ENCODE measurements around the gene PNN. TPM values are rescaled to one million over a fixed set of nuclear protein-coding genes. Genes with fewer than 3 reads are reported as not detected.

PNN gene
- total RNA-seq, 2 experiments from 2014 or later = 110 to 111 TPM

DNA sequence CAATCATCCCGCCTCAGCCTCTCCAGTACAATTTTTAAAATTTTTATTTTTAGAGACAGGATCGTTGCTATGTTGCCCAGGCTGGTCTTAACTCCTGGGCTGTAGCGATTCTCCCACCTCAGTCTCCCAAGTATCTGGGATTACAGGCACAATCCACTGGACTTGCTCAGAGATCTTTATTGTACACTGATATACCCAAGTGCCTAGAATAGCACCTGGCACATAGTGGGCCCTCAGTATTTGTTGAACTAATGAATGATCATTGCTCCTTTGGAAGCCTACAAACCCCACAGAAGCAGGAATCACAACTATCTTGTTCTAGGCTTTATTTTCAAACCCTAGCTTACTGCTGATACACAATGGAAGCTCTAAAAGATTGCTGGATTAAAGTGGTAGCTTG is 1.9 kb upstream of the PNN start:
- Mint-ChIP-seq H3K36me3 (ENCODE audit: low read depth) (peaks cover 35% of the 10 kb centered on the region), H3K4me1 (ENCODE audit: low read depth) (peaks cover 67% of the 10 kb centered on the region), H3K4me3 (peak overlapping the region; percentile 74), H3K27me3 (no peaks in the 10 kb centered on the region), H3K27ac (peak overlapping the region; percentile 96), H3K9me3 (no peaks in the 10 kb centered on the region)
- Histone ChIP-seq H3K27ac (ENCODE audit: low read depth in 1 of 2, low read length in 2 of 2) (no peak overlapping the region), H3K9me3 (ENCODE audit: control insufficient read depth in 1 of 2, insufficient read depth in 1 of 2, low read length in 2 of 2) (no peaks in the 10 kb centered on the region), H3K36me3 (ENCODE audit: insufficient read depth, low read length) (peaks cover 18% of the 10 kb centered on the region), H3K4me1 (ENCODE audit: insufficient read depth, low read length) (peaks cover 40% of the 10 kb centered on the region), H3K27me3 (ENCODE audit: control insufficient read depth in 1 of 2, insufficient read depth in 2 of 2, low read length in 2 of 2) (no peaks in the 10 kb centered on the region), H3K4me3 (ENCODE audit: low read length) (no peak overlapping the region)
- DNase-seq = no peak
- ATAC-seq (ENCODE audit: poor library complexity) = no peak
- intact Hi-C loops (cut with DNase I, micrococcal nuclease) = loop anchor here (2.0 to 5.0 kb wide), 3 partner anchors 54 to 71 kb away; partner anchors contain the start of gene SEC23A (in 1 of the 2)
- TF ChIP-seq, protein P1, sequence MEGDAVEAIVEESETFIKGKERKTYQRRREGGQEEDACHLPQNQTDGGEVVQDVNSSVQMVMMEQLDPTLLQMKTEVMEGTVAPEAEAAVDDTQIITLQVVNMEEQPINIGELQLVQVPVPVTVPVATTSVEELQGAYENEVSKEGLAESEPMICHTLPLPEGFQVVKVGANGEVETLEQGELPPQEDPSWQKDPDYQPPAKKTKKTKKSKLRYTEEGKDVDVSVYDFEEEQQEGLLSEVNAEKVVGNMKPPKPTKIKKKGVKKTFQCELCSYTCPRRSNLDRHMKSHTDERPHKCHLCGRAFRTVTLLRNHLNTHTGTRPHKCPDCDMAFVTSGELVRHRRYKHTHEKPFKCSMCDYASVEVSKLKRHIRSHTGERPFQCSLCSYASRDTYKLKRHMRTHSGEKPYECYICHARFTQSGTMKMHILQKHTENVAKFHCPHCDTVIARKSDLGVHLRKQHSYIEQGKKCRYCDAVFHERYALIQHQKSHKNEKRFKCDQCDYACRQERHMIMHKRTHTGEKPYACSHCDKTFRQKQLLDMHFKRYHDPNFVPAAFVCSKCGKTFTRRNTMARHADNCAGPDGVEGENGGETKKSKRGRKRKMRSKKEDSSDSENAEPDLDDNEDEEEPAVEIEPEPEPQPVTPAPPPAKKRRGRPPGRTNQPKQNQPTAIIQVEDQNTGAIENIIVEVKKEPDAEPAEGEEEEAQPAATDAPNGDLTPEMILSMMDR (IDR thresholded peaks at IDR 0.05) = no peak
- POLR2A ChIA-PET = interaction anchor here (1.0 kb wide), 1 partner anchor 59 kb away, joined by 3 read pairs; the partner anchor contains the start of gene GEMIN2
- CTCF ChIA-PET = no interaction called here

DNA sequence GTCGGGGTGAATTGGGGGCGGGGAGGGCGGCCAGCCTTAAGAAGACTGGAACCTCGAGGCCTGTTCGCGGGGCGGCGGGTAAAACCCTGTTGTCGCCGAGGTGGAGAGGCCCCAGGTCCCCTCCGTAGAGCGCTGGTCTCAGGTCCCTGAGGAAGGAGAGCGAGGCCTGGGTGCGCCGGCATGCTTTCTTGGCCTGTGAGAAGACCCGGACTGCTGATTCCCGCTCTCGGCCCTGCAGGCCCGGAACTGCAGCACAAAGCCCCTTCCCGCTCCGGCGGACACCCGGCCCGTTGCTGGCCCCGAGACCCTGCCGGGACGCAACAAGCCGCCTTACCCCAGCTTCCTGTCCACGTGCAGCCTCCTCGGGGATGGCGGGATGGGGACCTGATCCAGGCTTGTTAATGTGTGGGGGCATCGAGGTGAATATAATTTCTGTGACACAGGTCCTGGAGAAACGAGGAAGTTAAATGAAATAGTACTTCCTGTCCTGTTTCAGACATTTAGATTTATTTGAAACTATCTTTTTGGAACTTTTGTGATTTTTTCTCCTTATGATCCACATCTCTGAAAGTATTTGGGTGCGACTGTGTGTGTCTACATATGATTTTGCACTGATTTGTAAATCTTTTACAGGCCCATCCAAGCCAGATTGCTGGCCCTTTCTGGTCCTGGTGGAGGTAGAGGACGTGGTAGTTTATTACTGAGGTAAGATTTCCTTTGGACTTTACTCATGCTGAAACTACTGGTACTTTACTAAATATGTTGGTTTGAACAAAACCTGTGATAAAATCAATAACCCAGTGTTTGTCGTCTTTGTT is 600 bp downstream of the PNN start:
- Mint-ChIP-seq H3K4me1 (ENCODE audit: low read depth) (peaks cover 51% of the 10 kb centered on the region), H3K27me3 (no peaks in the 10 kb centered on the region), H3K9me3 (no peaks in the 10 kb centered on the region), H3K4me3 (peak overlapping the region; percentile 97), H3K36me3 (ENCODE audit: low read depth) (peaks cover 13% of the 10 kb centered on the region), H3K27ac (peak overlapping the region; percentile 96)
- peaks cover 42% of the 10 kb centered on the region for H3K36me3 ChIP-seq (ENCODE audit: insufficient read depth, low read length)
- ChIA-PET CTCF (no interaction called here), POLR2A (interaction anchor here (0.6 to 2.2 kb wide), 13 partner anchors 10 to 273 kb away, joined by 3 to 42 read pairs (median 4); partner anchors contain the start of genes FBXO33, GEMIN2 and SEC23A)
- H3K9me3 ChIP-seq (ENCODE audit: control insufficient read depth in 1 of 2, insufficient read depth in 1 of 2, low read length in 2 of 2) = no peaks in the 10 kb centered on the region
- H3K27ac ChIP-seq (ENCODE audit: low read depth in 1 of 2, low read length in 2 of 2) = peak overlapping the region; percentile 86 to 95
- H3K4me1 ChIP-seq (ENCODE audit: insufficient read depth, low read length) = peaks cover 36% of the 10 kb centered on the region
- peak overlapping the region; percentile 96 for H3K4me3 ChIP-seq (ENCODE audit: low read length)
- TF ChIP-seq, protein P1 (IDR thresholded peaks at IDR 0.05) = no peak
- intact Hi-C loops (cut with DNase I, micrococcal nuclease) = loop anchor here (2.0 to 5.0 kb wide), 4 partner anchors 61 to 257 kb away; partner anchors contain the start of genes FBXO33 (in 2 of the 2) and GEMIN2 (in 1 of the 2)
- no peaks in the 10 kb centered on the region for H3K27me3 ChIP-seq (ENCODE audit: control insufficient read depth in 1 of 2, insufficient read depth in 2 of 2, low read length in 2 of 2)
- peak; percentile 0 for ATAC-seq (ENCODE audit: poor library complexity)
- peak in 4 of 14 experiments; percentile 4 to 46 (median 27) for DNase-seq

DNA sequence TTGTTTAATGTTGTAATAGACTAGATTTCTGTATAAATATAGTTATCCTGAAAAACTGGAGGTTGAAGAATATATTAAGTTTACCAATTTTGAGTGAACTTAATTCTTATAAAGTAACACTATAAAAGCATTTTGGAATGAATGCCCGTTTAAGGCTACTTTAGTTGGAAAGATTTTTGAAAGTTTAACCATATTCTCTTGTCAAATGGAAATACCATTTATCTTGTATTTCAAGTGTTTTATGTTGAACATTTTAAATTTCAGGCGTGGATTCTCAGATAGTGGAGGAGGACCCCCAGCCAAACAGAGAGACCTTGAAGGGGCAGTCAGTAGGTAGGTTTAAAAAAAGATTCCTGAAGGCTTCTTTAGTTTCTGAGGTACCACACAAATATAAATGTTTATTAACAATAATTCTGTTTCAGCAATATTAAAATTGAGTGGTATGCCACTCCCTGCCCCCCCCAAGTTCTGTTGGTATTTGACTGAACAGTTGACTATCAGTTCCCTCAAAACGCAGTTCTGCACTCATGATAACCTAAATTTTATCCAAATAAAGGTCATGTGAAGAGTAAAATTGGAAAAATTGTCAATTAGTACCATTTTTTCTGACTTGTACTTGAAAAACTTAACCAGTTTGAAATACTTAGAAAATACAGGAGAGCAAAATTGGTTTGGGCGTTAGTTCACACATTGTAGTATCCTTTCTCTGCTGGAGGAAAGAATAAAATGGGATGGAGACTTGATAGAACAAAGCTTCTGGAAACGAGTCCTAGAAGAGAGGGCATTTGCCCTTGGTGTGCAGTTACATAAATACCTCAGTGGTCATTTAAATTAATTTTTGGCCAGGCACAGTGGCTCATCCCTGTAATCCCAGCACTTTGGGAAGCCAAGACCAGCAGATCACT is 1.5 kb downstream of the PNN start:
- DNase-seq = no peak
- peaks cover 12% of the 10 kb centered on the region for H3K36me3 Mint-ChIP-seq (ENCODE audit: low read depth)
- H3K4me3 Mint-ChIP-seq = peak overlapping the region; percentile 97
- peaks cover 32% of the 10 kb centered on the region for H3K4me1 ChIP-seq (ENCODE audit: insufficient read depth, low read length)
- peak overlapping the region; percentile 96 for H3K4me3 ChIP-seq (ENCODE audit: low read length)
- H3K36me3 ChIP-seq (ENCODE audit: insufficient read depth, low read length) = peaks cover 51% of the 10 kb centered on the region
- no peaks in the 10 kb centered on the region for H3K9me3 ChIP-seq (ENCODE audit: control insufficient read depth in 1 of 2, insufficient read depth in 1 of 2, low read length in 2 of 2)
- ChIA-PET POLR2A (interaction anchor here (1.1 to 2.2 kb wide), 4 partner anchors 63 to 214 kb away, joined by 3 to 38 read pairs (median 20); partner anchors contain the start of genes GEMIN2 and SEC23A), CTCF (no interaction called here)
- no peaks in the 10 kb centered on the region for H3K27me3 Mint-ChIP-seq
- no peaks in the 10 kb centered on the region for H3K9me3 Mint-ChIP-seq
- peaks cover 46% of the 10 kb centered on the region for H3K4me1 Mint-ChIP-seq (ENCODE audit: low read depth)
- TF ChIP-seq, protein P1 (IDR thresholded peaks at IDR 0.05) = no peak
- H3K27me3 ChIP-seq (ENCODE audit: control insufficient read depth in 1 of 2, insufficient read depth in 2 of 2, low read length in 2 of 2) = no peaks in the 10 kb centered on the region
- no peak for ATAC-seq (ENCODE audit: poor library complexity)
- intact Hi-C loops (cut with DNase I, micrococcal nuclease) = loop anchor here in 1 of 2 experiments (5.0 kb wide), 1 partner anchor 256 kb away; the partner anchor contains the start of gene FBXO33
- H3K27ac Mint-ChIP-seq = peak overlapping the region; percentile 96
- peak overlapping the region; percentile 86 to 95 for H3K27ac ChIP-seq (ENCODE audit: low read depth in 1 of 2, low read length in 2 of 2)
